Measurements from ENCODE around the gene PAK5. TPM values are rescaled to one million over a fixed set of nuclear protein-coding genes. Genes with fewer than 3 reads are reported as not detected.
A peak's percentile ranks its signal among the peaks of the same experiment; 100 is the strongest.

The PAK5 gene
- total RNA-seq, 1 experiment from 2014 or later = not detected

DNA sequence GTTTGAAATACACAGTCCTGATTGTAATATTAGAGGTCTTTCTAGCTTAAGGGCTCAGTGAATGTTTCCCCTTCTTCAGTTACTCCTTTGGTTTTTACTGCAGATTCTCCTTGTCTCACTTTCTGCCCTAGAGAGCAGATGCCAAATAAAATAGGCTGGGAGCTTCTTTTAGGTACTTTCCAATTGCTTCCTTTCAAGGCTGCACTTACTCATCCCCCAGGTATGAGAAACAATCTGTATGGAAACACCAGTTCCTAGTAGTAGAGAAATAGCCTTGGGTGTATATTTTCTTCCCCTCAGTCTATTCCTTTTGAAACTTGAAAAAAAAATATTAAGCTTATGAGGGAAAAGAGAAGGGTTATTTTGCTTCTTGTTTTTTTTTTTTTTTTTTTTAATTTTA is 139.7 kb downstream of the PAK5 start:
- peak; percentile 31 for DNase-seq
- Histone ChIP-seq H3K79me2 (ENCODE audit: low read length) (no peaks in the 10 kb centered on the region), H2AFZ (ENCODE audit: low read length) (no peak overlapping the region), H3F3A (ENCODE audit: low read length, unreplicated experiment) (no peaks in the 10 kb centered on the region), H4K20me1 (ENCODE audit: low read length) (no peaks in the 10 kb centered on the region), H3K4me2 (ENCODE audit: low read length) (no peak overlapping the region), H3K4me1 (ENCODE audit: insufficient read depth, low read length) (no peaks in the 10 kb centered on the region), H3K27me3 (ENCODE audit: low read length) (peaks cover 34% of the 10 kb centered on the region), H3K4me3 (ENCODE audit: low read length) (no peak overlapping the region), H3K9ac (ENCODE audit: low read length) (no peak overlapping the region), H3K27ac (ENCODE audit: low read length) (no peak overlapping the region), H3K9me2 (replicated peaks; ENCODE audit: low read length) (no peaks in the 10 kb centered on the region), H3K36me3 (ENCODE audit: low read depth, low read length) (no peaks in the 10 kb centered on the region), H3K9me3 (ENCODE audit: low read length) (no peaks in the 10 kb centered on the region)
- intact Hi-C loops (cut with micrococcal nuclease) = no loop called here
- no peak for ATAC-seq
- ChIA-PET POLR2A (ENCODE audit: unreplicated experiment) (no interaction called here), CTCF (interaction anchor here (0.5 kb wide), 1 partner anchor 219 kb away, joined by 5 read pairs; no protein-coding TSS in a partner anchor)
- BruUV-seq (replicated peaks) = no TSS peak
- TF ChIP-seq, protein P1, sequence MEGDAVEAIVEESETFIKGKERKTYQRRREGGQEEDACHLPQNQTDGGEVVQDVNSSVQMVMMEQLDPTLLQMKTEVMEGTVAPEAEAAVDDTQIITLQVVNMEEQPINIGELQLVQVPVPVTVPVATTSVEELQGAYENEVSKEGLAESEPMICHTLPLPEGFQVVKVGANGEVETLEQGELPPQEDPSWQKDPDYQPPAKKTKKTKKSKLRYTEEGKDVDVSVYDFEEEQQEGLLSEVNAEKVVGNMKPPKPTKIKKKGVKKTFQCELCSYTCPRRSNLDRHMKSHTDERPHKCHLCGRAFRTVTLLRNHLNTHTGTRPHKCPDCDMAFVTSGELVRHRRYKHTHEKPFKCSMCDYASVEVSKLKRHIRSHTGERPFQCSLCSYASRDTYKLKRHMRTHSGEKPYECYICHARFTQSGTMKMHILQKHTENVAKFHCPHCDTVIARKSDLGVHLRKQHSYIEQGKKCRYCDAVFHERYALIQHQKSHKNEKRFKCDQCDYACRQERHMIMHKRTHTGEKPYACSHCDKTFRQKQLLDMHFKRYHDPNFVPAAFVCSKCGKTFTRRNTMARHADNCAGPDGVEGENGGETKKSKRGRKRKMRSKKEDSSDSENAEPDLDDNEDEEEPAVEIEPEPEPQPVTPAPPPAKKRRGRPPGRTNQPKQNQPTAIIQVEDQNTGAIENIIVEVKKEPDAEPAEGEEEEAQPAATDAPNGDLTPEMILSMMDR (conservative IDR thresholded peaks at IDR 0.05; ENCODE audit: low read depth, low read length) = no peak
- no peak for TF ChIP-seq EZH2 (IDR thresholded peaks at IDR 0.05; ENCODE audit: low read length, unreplicated experiment)
- no peak for TF ChIP-seq EZH2phosphoT487 (IDR thresholded peaks at IDR 0.05; ENCODE audit: borderline replicate concordance, low read length)

- Histone ChIP-seq H4K20me1 (ENCODE audit: low read length) (no peaks in the 10 kb centered on the region), H3K36me3 (ENCODE audit: low read depth, low read length) (no peaks in the 10 kb centered on the region), H3K27ac (ENCODE audit: low read length) (no peak overlapping the region), H3K9me2 (replicated peaks; ENCODE audit: low read length) (no peaks in the 10 kb centered on the region), H3K4me1 (ENCODE audit: insufficient read depth, low read length) (no peaks in the 10 kb centered on the region), H3K4me2 (ENCODE audit: low read length) (no peak overlapping the region), H3K9ac (ENCODE audit: low read length) (no peak overlapping the region), H3K27me3 (ENCODE audit: low read length) (peaks cover 90% of the 10 kb centered on the region), H3K79me2 (ENCODE audit: low read length) (no peaks in the 10 kb centered on the region), H2AFZ (ENCODE audit: low read length) (no peak overlapping the region), H3F3A (ENCODE audit: low read length, unreplicated experiment) (no peaks in the 10 kb centered on the region), H3K9me3 (ENCODE audit: low read length) (no peaks in the 10 kb centered on the region), H3K4me3 (ENCODE audit: low read length) (no peak overlapping the region)
- ChIA-PET CTCF (no interaction called here), POLR2A (ENCODE audit: unreplicated experiment) (no interaction called here)
- no peak for TF ChIP-seq EZH2 (IDR thresholded peaks at IDR 0.05; ENCODE audit: low read length, unreplicated experiment)
- TF ChIP-seq EZH2phosphoT487 (IDR thresholded peaks at IDR 0.05; ENCODE audit: borderline replicate concordance, low read length) = no peak
- ATAC-seq (no peak), DNase-seq (no peak)
- intact Hi-C loops (cut with micrococcal nuclease) = no loop called here
- BruUV-seq (replicated peaks) = no TSS peak
Observed at GRCh38 chr20:9689041-9689440, 149.8 kb downstream of the PAK5 start.

DNA sequence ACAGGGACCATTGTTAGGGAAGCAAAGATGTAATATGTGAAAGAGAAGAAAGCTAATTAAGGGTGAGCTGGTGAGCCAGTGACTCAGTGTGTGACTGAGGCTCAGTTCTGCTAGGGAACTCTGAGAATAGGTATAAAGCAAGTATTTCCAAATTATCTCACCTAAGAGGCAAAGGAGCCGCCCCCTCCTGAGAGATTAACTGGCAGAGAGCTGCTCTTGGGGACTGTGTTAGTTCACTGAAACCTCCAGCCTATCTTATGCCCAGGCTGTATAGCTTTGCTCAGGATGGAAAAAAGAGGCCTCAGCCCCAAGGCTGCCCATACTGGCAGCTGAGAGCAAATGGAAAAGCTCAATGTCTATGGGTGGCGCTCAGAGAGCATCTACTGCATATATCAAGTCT is 152.0 kb downstream of the PAK5 start:
- H4K20me1 ChIP-seq (ENCODE audit: low read length) = no peaks in the 10 kb centered on the region
- peaks cover 97% of the 10 kb centered on the region for H3K27me3 ChIP-seq (ENCODE audit: low read length)
- no peak for ATAC-seq
- no peaks in the 10 kb centered on the region for H3K4me1 ChIP-seq (ENCODE audit: insufficient read depth, low read length)
- no peaks in the 10 kb centered on the region for H3F3A ChIP-seq (ENCODE audit: low read length, unreplicated experiment)
- no peak overlapping the region for H3K9ac ChIP-seq (ENCODE audit: low read length)
- H3K9me2 ChIP-seq (replicated peaks; ENCODE audit: low read length) = no peaks in the 10 kb centered on the region
- POLR2A ChIA-PET (ENCODE audit: unreplicated experiment) = no interaction called here
- no peak for DNase-seq
- no peak overlapping the region for H2AFZ ChIP-seq (ENCODE audit: low read length)
- CTCF ChIA-PET = no interaction called here
- no peak overlapping the region for H3K27ac ChIP-seq (ENCODE audit: low read length)
- H3K9me3 ChIP-seq (ENCODE audit: low read length) = no peaks in the 10 kb centered on the region
- H3K4me2 ChIP-seq (ENCODE audit: low read length) = no peak overlapping the region
- no peaks in the 10 kb centered on the region for H3K36me3 ChIP-seq (ENCODE audit: low read depth, low read length)
- no peaks in the 10 kb centered on the region for H3K79me2 ChIP-seq (ENCODE audit: low read length)
- TF ChIP-seq EZH2phosphoT487 (IDR thresholded peaks at IDR 0.05; ENCODE audit: borderline replicate concordance, low read length) = no peak
- BruUV-seq (replicated peaks) = no TSS peak
- intact Hi-C loops (cut with micrococcal nuclease) = no loop called here
- no peak overlapping the region for H3K4me3 ChIP-seq (ENCODE audit: low read length)

DNA sequence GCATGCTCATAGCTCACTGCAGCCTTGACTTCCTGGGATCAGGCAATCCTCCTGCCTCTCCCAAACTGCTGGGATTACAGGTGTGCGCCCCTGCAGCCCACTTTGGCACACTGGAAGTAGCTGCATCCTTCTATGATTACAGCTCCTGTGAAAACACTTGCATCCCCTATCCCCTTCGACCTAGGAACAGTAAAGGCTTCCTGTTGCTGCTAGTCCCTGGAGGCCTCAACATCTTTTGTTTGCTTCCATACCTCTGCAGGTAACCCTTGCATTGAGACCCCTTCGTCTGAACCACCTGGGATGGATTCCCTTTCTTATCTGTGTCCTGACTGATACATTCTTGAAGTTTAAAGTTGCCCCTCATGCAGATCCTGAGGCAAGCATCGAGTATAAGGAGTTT is 152.4 kb downstream of the PAK5 start:
- no peak for ATAC-seq
- Histone ChIP-seq H3K9me3 (ENCODE audit: low read length) (no peaks in the 10 kb centered on the region), H3K4me1 (ENCODE audit: insufficient read depth, low read length) (no peaks in the 10 kb centered on the region), H4K20me1 (ENCODE audit: low read length) (no peaks in the 10 kb centered on the region), H3K79me2 (ENCODE audit: low read length) (no peaks in the 10 kb centered on the region), H3K36me3 (ENCODE audit: low read depth, low read length) (no peaks in the 10 kb centered on the region), H3K9ac (ENCODE audit: low read length) (no peak overlapping the region), H3F3A (ENCODE audit: low read length, unreplicated experiment) (no peaks in the 10 kb centered on the region), H3K4me2 (ENCODE audit: low read length) (no peak overlapping the region), H3K27ac (ENCODE audit: low read length) (no peak overlapping the region), H3K9me2 (replicated peaks; ENCODE audit: low read length) (no peaks in the 10 kb centered on the region), H2AFZ (ENCODE audit: low read length) (no peak overlapping the region), H3K27me3 (ENCODE audit: low read length) (peaks cover 96% of the 10 kb centered on the region), H3K4me3 (ENCODE audit: low read length) (no peak overlapping the region)
- POLR2A ChIA-PET (ENCODE audit: unreplicated experiment) = no interaction called here
- intact Hi-C loops (cut with micrococcal nuclease) = no loop called here
- CTCF ChIA-PET = no interaction called here
- TF ChIP-seq EZH2phosphoT487 (IDR thresholded peaks at IDR 0.05; ENCODE audit: borderline replicate concordance, low read length) (no peak), EZH2 (IDR thresholded peaks at IDR 0.05; ENCODE audit: low read length, unreplicated experiment) (no peak)
- TF ChIP-seq, protein P1 (conservative IDR thresholded peaks at IDR 0.05; ENCODE audit: low read depth, low read length) = no peak
- no peak for DNase-seq
- BruUV-seq (replicated peaks) = no TSS peak

All from PC-3 (cell line).